Keratinocyte (primary cell): Measurements from ENCODE around the gene ZNF778. TPM values are rescaled to one million over a fixed set of nuclear protein-coding genes. Genes with fewer than 3 reads are reported as not detected.

Source experiments
- DNase-seq: peaks from one replicate; pipeline ENCODE4 v3.0.0-alpha.2; 2011; ENCODE audit warnings: low read depth, missing footprints, low spot score
- FAIRE-seq: peaks from 2 replicates; lab custom pipeline; 2011; peaks lifted over from hg19 to GRCh38; lab: Jason Lieb, UNC
- H2AFZ ChIP-seq: 2 replicates; pipeline ENCODE4 v1.6.0; 2012; ENCODE audit warnings: low read length, control low read depth, inconsistent platforms; ENCODE audit not compliant: control insufficient read depth
- H3K27ac ChIP-seq: 2 replicates; pipeline ENCODE4 v1.5.1; 2011; ENCODE audit warnings: low read length; ENCODE audit not compliant: control insufficient read depth, insufficient read depth
- H3K27me3 ChIP-seq: 3 replicates; pipeline ENCODE4 v1.6.0; 2011; ENCODE audit warnings: low read length; ENCODE audit not compliant: control insufficient read depth, insufficient read depth; ENCODE audit errors: extremely low read depth
- H3K36me3 ChIP-seq, 2 experiments: 2 replicates in 1 of 2; 3 replicates in 1 of 2; pipeline ENCODE4 v1.5.1; 2011; ENCODE audit warnings: low read length in 2 of 2, mild to moderate bottlenecking in 1 of 2; ENCODE audit not compliant: control insufficient read depth in 2 of 2, insufficient read depth in 2 of 2; ENCODE audit errors: extremely low read depth in 1 of 2
- H3K4me1 ChIP-seq: 3 replicates; pipeline ENCODE4 v1.5.1; 2011; ENCODE audit warnings: low read length; ENCODE audit not compliant: control insufficient read depth, insufficient read depth; ENCODE audit errors: extremely low read depth
- H3K4me2 ChIP-seq: 3 replicates; pipeline ENCODE4 v1.6.0; 2011; ENCODE audit warnings: low read depth, low read length; ENCODE audit not compliant: control insufficient read depth, insufficient read depth; ENCODE audit errors: extremely low read depth
- H3K4me3 ChIP-seq, 3 experiments: fragments of 200-600 bp in 1 of 3; sonication (generic) in 1 of 3; 2 replicates in 2 of 3; 3 replicates in 1 of 3; pipeline ENCODE4 v1.5.1; 2011 to 2016; ENCODE audit warnings: low read length in 3 of 3, mild to moderate bottlenecking in 3 of 3, control low read depth in 2 of 3, inconsistent platforms in 1 of 3, low read depth in 1 of 3, mixed read lengths in 1 of 3, mixed run types in 1 of 3, moderate library complexity in 1 of 3; ENCODE audit not compliant: control insufficient read depth in 2 of 3, insufficient read depth in 2 of 3; ENCODE audit errors: extremely low read depth in 1 of 3
- H3K79me2 ChIP-seq: 2 replicates; pipeline ENCODE4 v1.6.0; 2012; ENCODE audit warnings: low read length; ENCODE audit not compliant: control insufficient read depth, insufficient read depth
- H3K9ac ChIP-seq: 3 replicates; pipeline ENCODE4 v1.6.0; 2011; ENCODE audit warnings: low read length; ENCODE audit not compliant: control insufficient read depth, insufficient read depth; ENCODE audit errors: extremely low read depth
- H3K9me1 ChIP-seq: 3 replicates; pipeline ENCODE4 v1.6.0; 2011; ENCODE audit warnings: low read length; ENCODE audit not compliant: control insufficient read depth, insufficient read depth; ENCODE audit errors: extremely low read depth
- H3K9me3 ChIP-seq: 2 replicates; pipeline ENCODE4 v1.5.1; 2012; ENCODE audit warnings: low read depth, low read length; ENCODE audit not compliant: control insufficient read depth
- H4K20me1 ChIP-seq: 3 replicates; pipeline ENCODE4 v1.6.0; 2011; ENCODE audit warnings: low read length; ENCODE audit not compliant: control insufficient read depth, insufficient read depth; ENCODE audit errors: extremely low read depth
- CTCF ChIP-seq, 3 experiments: IDR thresholded peaks in 1 of 3; conservative IDR thresholded peaks in 1 of 3; optimal IDR thresholded peaks in 1 of 3; 2 replicates in 2 of 3; 3 replicates in 1 of 3; pipeline versions ENCODE3 to v1.5.1; 2011; ENCODE audit warnings: low read length in 3 of 3, mild to moderate bottlenecking in 3 of 3, moderate library complexity in 2 of 3, control low read depth in 1 of 3, inconsistent platforms in 1 of 3; ENCODE audit not compliant: insufficient read depth in 2 of 3; ENCODE audit errors: extremely low read depth in 1 of 3
- EZH2 ChIP-seq: IDR thresholded peaks from one replicate; pipeline ENCODE4 v1.6.1; 2012; ENCODE audit warnings: inconsistent platforms, mild to moderate bottlenecking, low read length, moderate library complexity
- dilution Hi-C: fragments of 300-500 bp; cut with MboI; formaldehyde crosslinking; loops from one replicate; pipeline ENCODE4 v1.7.0; 2020; ENCODE audit warnings: low sequenced_read_pairs; ENCODE audit not compliant: extremely low pct_ligation_motif_present
- polyA plus RNA-seq, 5 experiments: library from polyadenylated mRNA; depleted of rRNA in 3 of 5; stranded (reverse) in 3 of 5; stranded (forward) in 1 of 5; unstranded in 1 of 5; fragments of >200 nt; gene quantifications; 1 replicate in 1 of 5; 2 replicates in 3 of 5; 3 replicates in 1 of 5; pipeline versions ENCODE4 v1.2.1 to v1.2.3, GENCODE V29; 2011 to 2012; ENCODE audit warnings: missing spikeins in 2 of 5, low read depth in 1 of 5, low replicate concordance in 1 of 5

ZNF778 gene
- polyA plus RNA-seq, 1 donor (not counting 4 experiments of a cell fraction or from before 2014, with no cell fraction given): 6.2 TPM

DNA sequence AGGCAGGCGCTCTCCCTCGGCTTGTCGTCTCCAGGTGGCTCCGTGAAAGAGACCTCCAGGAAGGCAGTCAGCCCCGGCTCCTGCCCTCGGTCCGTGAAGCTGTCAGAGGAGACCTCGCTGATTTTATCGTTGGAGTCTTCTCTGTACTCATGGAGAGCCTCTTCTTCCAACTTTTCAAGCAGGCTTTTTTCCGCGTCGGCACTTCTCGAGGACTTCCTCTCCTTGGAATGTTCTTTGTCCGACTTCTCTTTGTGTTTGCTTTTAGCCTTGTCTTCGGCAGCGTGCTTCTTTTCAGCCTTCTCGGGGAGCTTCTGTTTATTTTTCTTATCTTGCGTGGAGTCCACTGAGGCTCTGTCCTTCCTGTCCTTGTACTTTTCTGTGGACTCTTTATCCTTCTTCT, 65.0 kb downstream of the ZNF778 start:
- no peak for FAIRE-seq
- dilution Hi-C loops: no loop called here
- no peak overlapping the region for H3K4me2 ChIP-seq

DNA sequence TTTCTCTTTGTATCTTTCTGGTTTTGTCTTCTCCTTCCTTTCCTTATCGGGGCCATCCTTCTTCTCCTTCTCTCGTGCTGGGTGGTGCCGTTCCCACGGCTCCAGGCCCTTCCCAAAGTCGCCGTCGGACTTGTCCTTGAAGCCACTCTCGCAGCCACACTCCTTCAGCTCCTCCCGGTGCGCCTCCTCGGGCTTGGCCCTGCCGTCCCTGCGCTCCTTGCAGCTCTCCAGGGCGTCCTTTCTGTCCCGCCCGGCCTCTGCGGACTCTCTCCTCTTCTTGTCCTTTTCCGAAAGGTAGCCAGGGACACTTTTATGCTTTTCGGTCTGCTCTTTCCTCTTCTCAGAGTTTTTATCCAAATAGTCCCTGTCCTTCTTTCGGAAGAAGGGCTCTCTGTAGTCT, 65.9 kb downstream of the ZNF778 start:
- Histone ChIP-seq H3K9ac (no peak overlapping the region), H4K20me1 (no peaks in the 10 kb centered on the region), H3K4me3 (no peak overlapping the region), H3K79me2 (peaks cover 4% of the 10 kb centered on the region), H3K27ac (no peak overlapping the region), H3K27me3 (no peaks in the 10 kb centered on the region), H3K36me3 (peaks cover 46 to 52% of the 10 kb centered on the region in 2 experiments), H3K9me3 (no peaks in the 10 kb centered on the region), H3K9me1 (no peaks in the 10 kb centered on the region), H3K4me1 (no peaks in the 10 kb centered on the region), H3K4me2 (no peak overlapping the region), H2AFZ (no peak overlapping the region)
- FAIRE-seq (no peak), DNase-seq (no peak)
- no peak for TF ChIP-seq CTCF (optimal IDR thresholded peaks at IDR 0.05 in 1 of 3, IDR thresholded peaks at IDR 0.05 in 1 of 3, conservative IDR thresholded peaks at IDR 0.05 in 1 of 3; ENCODE audit: extremely low read depth in 1 of 3, insufficient read depth in 2 of 3, low read length in 3 of 3)
- dilution Hi-C loops: no loop called here

More for the DNA sequence above, 65.0 kb downstream of the ZNF778 start:
- no peak for DNase-seq
- Histone ChIP-seq H3K9me3 (no peaks in the 10 kb centered on the region), H4K20me1 (no peaks in the 10 kb centered on the region), H3K79me2 (peaks cover 7% of the 10 kb centered on the region), H3K9ac (no peak overlapping the region), H3K4me1 (no peaks in the 10 kb centered on the region), H3K36me3 (peaks cover 44 to 48% of the 10 kb centered on the region in 2 experiments), H3K4me3 (no peak overlapping the region), H2AFZ (no peak overlapping the region), H3K9me1 (no peaks in the 10 kb centered on the region), H3K27me3 (no peaks in the 10 kb centered on the region), H3K27ac (no peak overlapping the region)
- no peak for TF ChIP-seq CTCF (optimal IDR thresholded peaks at IDR 0.05 in 1 of 3, IDR thresholded peaks at IDR 0.05 in 1 of 3, conservative IDR thresholded peaks at IDR 0.05 in 1 of 3; ENCODE audit: extremely low read depth in 1 of 3, insufficient read depth in 2 of 3, low read length in 3 of 3)
- TF ChIP-seq EZH2: no peak
